ENCODE data around the gene RPP21. TPM values are rescaled to one million over a fixed set of nuclear protein-coding genes. Genes with fewer than 3 reads are reported as not detected.

RPP21 gene
- total RNA-seq, result 38.4 to 41.8 TPM (median 39.7 TPM) in 3 replicates
- long read RNA-seq, transcript RPP21-224 (5 exons, 525 nt), result major isoform, 32 of 48 reads
- long read RNA-seq, partial matches to known transcripts, result 2 of 48 reads
- long read RNA-seq, other reads (novel, unspliced or antisense), result 1 of 48 reads

DNA sequence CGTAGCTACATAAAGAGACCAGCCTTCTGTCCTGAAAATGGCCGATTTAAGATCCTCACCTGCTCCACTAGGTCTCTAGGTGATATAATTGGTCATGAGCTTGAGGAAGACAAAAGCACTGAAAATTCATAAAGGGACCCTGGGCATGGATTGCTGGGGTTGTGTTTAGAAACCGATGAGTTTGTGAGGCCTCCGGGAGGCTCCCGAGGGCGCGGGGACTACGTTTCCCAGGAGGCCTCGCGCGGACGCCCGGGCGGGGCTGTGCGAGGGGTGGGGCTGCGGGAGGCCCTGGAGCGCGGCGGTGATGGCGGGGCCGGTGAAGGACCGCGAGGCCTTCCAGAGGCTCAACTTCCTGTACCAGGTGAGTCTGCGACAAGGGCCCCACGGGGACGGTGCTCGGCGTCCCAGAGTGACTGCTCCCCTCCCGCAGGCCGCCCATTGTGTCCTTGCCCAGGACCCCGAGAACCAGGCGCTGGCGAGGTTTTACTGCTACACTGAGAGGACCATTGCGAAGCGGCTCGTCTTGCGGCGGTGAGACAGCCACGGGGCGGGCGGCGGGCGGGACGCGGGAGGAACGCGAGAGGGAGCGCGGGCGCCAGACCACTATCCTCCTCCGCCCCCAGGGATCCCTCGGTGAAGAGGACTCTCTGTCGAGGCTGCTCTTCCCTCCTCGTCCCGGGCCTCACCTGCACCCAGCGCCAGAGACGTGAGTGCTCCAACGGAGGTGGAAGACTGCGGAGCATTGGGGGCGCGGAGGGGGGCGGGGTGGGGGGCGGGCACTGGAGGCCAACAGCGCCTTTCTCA, at the start of gene RPP21:
RPP21 (plus strand) TSS at position 289 of the 804 bp plus-strand sequence; CDS start at position 305, 16 bp downstream.
- H3K9me3 Mint-ChIP-seq (ENCODE audit: low read depth), result no peaks in the 10 kb centered on the region
- H3K27ac Mint-ChIP-seq (ENCODE audit: unreplicated experiment), result peak within 1 kb of the TSS; percentile 86
- peaks cover 11% of the 10 kb centered on the region for H3K4me1 Mint-ChIP-seq (ENCODE audit: low read depth)
- DNase-seq (ENCODE audit: low spot score), result peak; percentile 94
- TF ChIP-seq, protein P1, sequence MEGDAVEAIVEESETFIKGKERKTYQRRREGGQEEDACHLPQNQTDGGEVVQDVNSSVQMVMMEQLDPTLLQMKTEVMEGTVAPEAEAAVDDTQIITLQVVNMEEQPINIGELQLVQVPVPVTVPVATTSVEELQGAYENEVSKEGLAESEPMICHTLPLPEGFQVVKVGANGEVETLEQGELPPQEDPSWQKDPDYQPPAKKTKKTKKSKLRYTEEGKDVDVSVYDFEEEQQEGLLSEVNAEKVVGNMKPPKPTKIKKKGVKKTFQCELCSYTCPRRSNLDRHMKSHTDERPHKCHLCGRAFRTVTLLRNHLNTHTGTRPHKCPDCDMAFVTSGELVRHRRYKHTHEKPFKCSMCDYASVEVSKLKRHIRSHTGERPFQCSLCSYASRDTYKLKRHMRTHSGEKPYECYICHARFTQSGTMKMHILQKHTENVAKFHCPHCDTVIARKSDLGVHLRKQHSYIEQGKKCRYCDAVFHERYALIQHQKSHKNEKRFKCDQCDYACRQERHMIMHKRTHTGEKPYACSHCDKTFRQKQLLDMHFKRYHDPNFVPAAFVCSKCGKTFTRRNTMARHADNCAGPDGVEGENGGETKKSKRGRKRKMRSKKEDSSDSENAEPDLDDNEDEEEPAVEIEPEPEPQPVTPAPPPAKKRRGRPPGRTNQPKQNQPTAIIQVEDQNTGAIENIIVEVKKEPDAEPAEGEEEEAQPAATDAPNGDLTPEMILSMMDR (IDR thresholded peaks at IDR 0.05), result peak; percentile 34
- peak within 1 kb of the TSS; percentile 83 for H3K4me3 Mint-ChIP-seq (ENCODE audit: unreplicated experiment)
- H3K36me3 Mint-ChIP-seq (ENCODE audit: low read depth), result peaks cover 16% of the 10 kb centered on the region
- no peaks in the 10 kb centered on the region for H3K27me3 Mint-ChIP-seq (ENCODE audit: low read depth)

DNA sequence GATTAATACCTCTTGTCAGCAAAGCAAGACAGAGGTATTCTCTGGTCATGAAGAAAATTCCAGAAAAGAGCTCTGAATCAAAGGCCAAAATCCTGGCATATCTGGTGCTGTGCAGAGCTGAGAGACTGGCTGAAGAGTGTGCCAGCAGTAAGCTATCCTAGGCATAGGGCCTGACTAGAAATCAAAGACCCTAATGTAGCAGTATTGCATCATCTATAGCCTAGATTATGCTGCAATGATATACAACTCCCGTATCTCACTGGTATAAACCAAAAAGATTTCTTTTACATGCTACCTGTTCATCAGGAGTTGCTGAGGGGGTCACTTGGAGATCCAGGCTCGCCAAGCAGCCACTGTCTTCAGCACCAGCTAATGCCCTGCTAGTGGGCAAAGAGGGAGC, 49.1 kb upstream of the RPP21 start:
- Mint-ChIP-seq H3K27me3 (ENCODE audit: low read depth) (no peaks in the 10 kb centered on the region), H3K4me1 (ENCODE audit: low read depth) (no peaks in the 10 kb centered on the region), H3K4me3 (ENCODE audit: unreplicated experiment) (no peak overlapping the region), H3K27ac (ENCODE audit: unreplicated experiment) (peak overlapping the region; percentile 57), H3K36me3 (ENCODE audit: low read depth) (peaks cover 48% of the 10 kb centered on the region), H3K9me3 (ENCODE audit: low read depth) (peaks cover 7% of the 10 kb centered on the region)
- no peak for DNase-seq (ENCODE audit: low spot score)
- TF ChIP-seq, protein P1 (IDR thresholded peaks at IDR 0.05), result no peak

DNA sequence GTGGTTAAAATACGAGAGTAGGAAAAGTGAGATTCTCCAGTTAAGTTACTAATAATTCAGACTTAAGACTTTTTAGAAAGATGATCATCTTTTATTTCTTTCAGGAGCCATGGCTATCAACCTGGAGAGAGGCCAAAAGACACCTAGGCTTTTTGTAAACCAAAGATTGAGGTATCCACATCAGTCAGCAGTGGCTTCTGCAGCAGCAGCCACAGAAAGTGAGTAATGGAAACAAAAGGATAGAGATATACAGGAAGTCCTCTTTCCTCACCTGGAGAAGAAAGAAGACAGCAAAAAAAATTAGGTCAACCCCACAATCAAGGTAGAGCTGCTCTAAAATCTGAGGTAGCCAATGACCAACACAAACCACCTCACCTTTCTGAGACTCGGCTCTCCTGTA, 41.0 kb upstream of the RPP21 start:
- Mint-ChIP-seq H3K4me3 (ENCODE audit: unreplicated experiment) (no peak overlapping the region), H3K36me3 (ENCODE audit: low read depth) (peaks cover 24% of the 10 kb centered on the region), H3K9me3 (ENCODE audit: low read depth) (peaks cover 12% of the 10 kb centered on the region), H3K27me3 (ENCODE audit: low read depth) (no peaks in the 10 kb centered on the region), H3K4me1 (ENCODE audit: low read depth) (no peaks in the 10 kb centered on the region), H3K27ac (ENCODE audit: unreplicated experiment) (no peak overlapping the region)
- DNase-seq (ENCODE audit: low spot score), result no peak
- TF ChIP-seq, protein P1 (IDR thresholded peaks at IDR 0.05), result no peak

DNA sequence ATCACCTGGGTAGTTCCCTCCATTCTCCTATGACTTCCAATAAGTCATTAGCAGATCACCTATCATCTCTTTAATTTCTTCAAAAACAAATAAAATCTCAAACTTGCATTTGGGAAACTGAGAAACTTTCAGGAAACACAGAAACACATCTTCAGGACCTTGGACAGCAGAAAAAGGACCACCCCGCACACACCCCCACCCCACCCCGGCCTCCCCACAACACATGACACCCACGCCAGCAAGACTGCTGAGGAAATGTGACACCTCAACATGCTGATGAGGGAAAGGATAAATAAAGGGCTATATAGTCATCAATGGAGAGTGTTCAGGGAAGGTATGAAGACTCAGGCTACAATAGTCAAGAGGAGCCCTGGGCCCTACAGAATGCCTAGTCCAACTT, 33.9 kb upstream of the RPP21 start:
- Mint-ChIP-seq H3K4me3 (ENCODE audit: unreplicated experiment) (no peak overlapping the region), H3K36me3 (ENCODE audit: low read depth) (peaks cover 20% of the 10 kb centered on the region), H3K27ac (ENCODE audit: unreplicated experiment) (no peak overlapping the region), H3K27me3 (ENCODE audit: low read depth) (no peaks in the 10 kb centered on the region), H3K9me3 (ENCODE audit: low read depth) (no peaks in the 10 kb centered on the region), H3K4me1 (ENCODE audit: low read depth) (peaks cover 3% of the 10 kb centered on the region)
- TF ChIP-seq, protein P1 (IDR thresholded peaks at IDR 0.05), result no peak
- no peak for DNase-seq (ENCODE audit: low spot score)

DNA sequence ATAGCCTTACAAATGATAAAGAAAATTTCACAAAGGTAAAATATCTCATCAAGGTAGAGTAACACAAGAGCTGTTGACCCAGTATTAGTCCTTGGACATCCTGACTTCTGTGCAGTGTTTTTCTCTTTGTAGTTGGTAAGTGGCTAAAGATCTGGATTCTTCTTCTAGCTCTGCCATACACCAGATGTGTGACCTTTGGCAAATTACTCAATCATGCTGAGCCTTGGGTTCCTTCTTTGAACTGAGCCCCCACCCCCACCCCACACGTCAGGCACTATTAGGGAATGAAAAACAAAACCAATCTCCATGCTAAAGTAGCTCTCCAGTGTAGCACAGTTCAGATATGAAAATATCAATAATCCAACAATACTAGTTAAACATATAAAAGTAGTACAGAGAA, 33.3 kb upstream of the RPP21 start:
- H3K27ac Mint-ChIP-seq (ENCODE audit: unreplicated experiment), result no peak overlapping the region
- TF ChIP-seq, protein P1 (IDR thresholded peaks at IDR 0.05), result no peak
- H3K9me3 Mint-ChIP-seq (ENCODE audit: low read depth), result no peaks in the 10 kb centered on the region
- peaks cover 19% of the 10 kb centered on the region for H3K36me3 Mint-ChIP-seq (ENCODE audit: low read depth)
- H3K4me1 Mint-ChIP-seq (ENCODE audit: low read depth), result peaks cover 3% of the 10 kb centered on the region
- no peak overlapping the region for H3K4me3 Mint-ChIP-seq (ENCODE audit: unreplicated experiment)
- H3K27me3 Mint-ChIP-seq (ENCODE audit: low read depth), result no peaks in the 10 kb centered on the region
- no peak for DNase-seq (ENCODE audit: low spot score)

Data from chondrocyte (in vitro differentiated cells).